Astrocyte (in vitro differentiated cells and primary cell): ENCODE data around the gene KLHL26. TPM values are rescaled to one million over a fixed set of nuclear protein-coding genes. Genes with fewer than 3 reads are reported as not detected.
A peak's percentile ranks its signal among the peaks of the same experiment; 100 is the strongest.

Experiments used
- DNase-seq: peaks from one replicate; pipeline ENCODE4 v3.0.0-alpha.2; 2010; ENCODE audit warnings: low read depth
- FAIRE-seq: peaks from 2 replicates; lab custom pipeline; 2011; peaks lifted over from hg19 to GRCh38; lab: Jason Lieb, UNC
- H2AFZ ChIP-seq: 2 replicates; pipeline ENCODE4 v1.6.0; 2012; ENCODE audit warnings: low read depth, low read length, inconsistent platforms
- H3K27ac ChIP-seq: 2 replicates; pipeline ENCODE4 v1.5.1; 2011; ENCODE audit warnings: low read depth, low read length, inconsistent platforms
- H3K27me3 ChIP-seq: 2 replicates; pipeline ENCODE4 v1.6.0; 2011; ENCODE audit warnings: low read length, inconsistent platforms; ENCODE audit not compliant: insufficient read depth
- H3K36me3 ChIP-seq: 2 replicates; pipeline ENCODE4 v1.5.1; 2011; ENCODE audit warnings: low read length, inconsistent platforms; ENCODE audit not compliant: insufficient read depth
- H3K4me1 ChIP-seq: 2 replicates; pipeline ENCODE4 v1.5.1; 2011; ENCODE audit warnings: low read length, inconsistent platforms; ENCODE audit not compliant: insufficient read depth
- H3K4me2 ChIP-seq: 2 replicates; pipeline ENCODE4 v1.6.0; 2012; ENCODE audit warnings: low read length, inconsistent platforms
- H3K4me3 ChIP-seq: 2 replicates; pipeline ENCODE4 v1.5.1; 2011; ENCODE audit warnings: low read depth, mild to moderate bottlenecking, low read length, inconsistent platforms; ENCODE audit not compliant: insufficient read depth
- H3K79me2 ChIP-seq: 2 replicates; pipeline ENCODE4 v1.6.0; 2012; ENCODE audit warnings: mild to moderate bottlenecking, low read length, inconsistent platforms; ENCODE audit not compliant: insufficient read depth
- H3K9ac ChIP-seq: 2 replicates; pipeline ENCODE4 v1.6.0; 2012; ENCODE audit warnings: mild to moderate bottlenecking, low read length, inconsistent platforms
- H3K9me3 ChIP-seq: 2 replicates; pipeline ENCODE4 v1.5.1; 2012; ENCODE audit warnings: low read depth, mild to moderate bottlenecking, low read length, inconsistent platforms; ENCODE audit not compliant: insufficient read depth
- H4K20me1 ChIP-seq: 2 replicates; pipeline ENCODE4 v1.6.0; 2012; ENCODE audit warnings: low read length, inconsistent platforms; ENCODE audit not compliant: insufficient read depth
- H3K27ac Mint-ChIP-seq: one replicate; pipeline ENCODE4 v1.8.0; 2021; ENCODE audit warnings: mild to moderate bottlenecking, mixed read lengths; ENCODE audit not compliant: unreplicated experiment
- H3K27me3 Mint-ChIP-seq: one replicate; pipeline ENCODE4 v1.8.0; 2021; ENCODE audit warnings: low read depth, mixed read lengths; ENCODE audit not compliant: unreplicated experiment
- H3K36me3 Mint-ChIP-seq: one replicate; pipeline ENCODE4 v1.8.0; 2021; ENCODE audit warnings: low read depth, mixed read lengths; ENCODE audit not compliant: unreplicated experiment
- H3K4me1 Mint-ChIP-seq: one replicate; pipeline ENCODE4 v1.8.0; 2021; ENCODE audit warnings: low read depth, mixed read lengths; ENCODE audit not compliant: unreplicated experiment
- H3K4me3 Mint-ChIP-seq: one replicate; pipeline ENCODE4 v1.8.0; 2021; ENCODE audit warnings: mild to moderate bottlenecking, moderate library complexity, mixed read lengths; ENCODE audit not compliant: unreplicated experiment
- H3K9me3 Mint-ChIP-seq: one replicate; pipeline ENCODE4 v1.8.0; 2021; ENCODE audit warnings: mild to moderate bottlenecking, mixed read lengths; ENCODE audit not compliant: unreplicated experiment
- CTCF ChIP-seq: IDR thresholded peaks from 2 replicates; pipeline ENCODE4 v1.5.1; 2011; ENCODE audit warnings: low read depth, mild to moderate bottlenecking, inconsistent platforms, low read length, moderate library complexity; ENCODE audit not compliant: insufficient read depth
- EZH2 ChIP-seq: IDR thresholded peaks from 2 replicates; pipeline ENCODE4 v1.6.1; 2012; ENCODE audit warnings: mild to moderate bottlenecking, low read length, inconsistent platforms; ENCODE audit not compliant: insufficient read depth
- total RNA-seq: library from RNA; stranded (reverse); gene quantifications from 2 replicates; pipeline ENCODE4 v1.2.1, GENCODE V29; 2021

The KLHL26 gene
- total RNA-seq, 1 donor from 2014 or later, result 4.4 TPM

- H3K4me2 ChIP-seq, result peak overlapping the region; percentile 80
- H3K4me3 Mint-ChIP-seq, result peak overlapping the region; percentile 22
- peak overlapping the region; percentile 59 for H3K27ac Mint-ChIP-seq
- H3K27me3 Mint-ChIP-seq, result peaks cover 2% of the 10 kb centered on the region
- H2AFZ ChIP-seq, result no peak overlapping the region
- no peaks in the 10 kb centered on the region for H3K79me2 ChIP-seq
- FAIRE-seq, result no peak
- H3K9me3 Mint-ChIP-seq, result no peaks in the 10 kb centered on the region
- H3K27me3 ChIP-seq, result no peaks in the 10 kb centered on the region
- H3K9ac ChIP-seq, result peak overlapping the region; percentile 55
- H3K4me1 Mint-ChIP-seq, result peaks cover 42% of the 10 kb centered on the region
- peak; percentile 42 for DNase-seq
- H3K4me1 ChIP-seq, result peaks cover 42% of the 10 kb centered on the region
- no peaks in the 10 kb centered on the region for H3K36me3 ChIP-seq
- H3K27ac ChIP-seq, result peak overlapping the region; percentile 65
- no peaks in the 10 kb centered on the region for H3K36me3 Mint-ChIP-seq
- peaks cover 7% of the 10 kb centered on the region for H4K20me1 ChIP-seq
- TF ChIP-seq CTCF (no peak), EZH2 (no peak)
- H3K4me3 ChIP-seq, result no peak overlapping the region
- H3K9me3 ChIP-seq, result no peaks in the 10 kb centered on the region
Measured at GRCh38 chr19:18659281-18660050, 22.6 kb downstream of the KLHL26 start.

GRCh38 chr19:18660051-18660910 is 23.5 kb downstream of the KLHL26 start:
- H3K27me3 Mint-ChIP-seq, result peaks cover 2% of the 10 kb centered on the region
- peak overlapping the region; percentile 58 for H3K27ac Mint-ChIP-seq
- peaks cover 42% of the 10 kb centered on the region for H3K4me1 Mint-ChIP-seq
- Histone ChIP-seq H3K27ac (peak overlapping the region; percentile 65), H3K4me1 (peaks cover 42% of the 10 kb centered on the region), H3K79me2 (no peaks in the 10 kb centered on the region), H3K36me3 (no peaks in the 10 kb centered on the region), H3K9ac (peak overlapping the region; percentile 72), H3K27me3 (no peaks in the 10 kb centered on the region), H4K20me1 (peaks cover 7% of the 10 kb centered on the region), H3K4me3 (peak overlapping the region; percentile 13), H3K4me2 (peak overlapping the region; percentile 80), H2AFZ (peak overlapping the region; percentile 20), H3K9me3 (no peaks in the 10 kb centered on the region)
- FAIRE-seq, result no peak
- H3K4me3 Mint-ChIP-seq, result no peak overlapping the region
- TF ChIP-seq CTCF (no peak), EZH2 (no peak)
- no peaks in the 10 kb centered on the region for H3K9me3 Mint-ChIP-seq
- DNase-seq, result peak; percentile 72
- no peaks in the 10 kb centered on the region for H3K36me3 Mint-ChIP-seq
